RWPE2 (cell line): ENCODE data around the gene GPR55.

ENCODE experiments used
- ATAC-seq: fragments of 200-7000 bp; cut with Tn5 transposase; 3 replicates; pipeline ENCODE4 v1.9.1; 2021; ENCODE audit warnings: low read depth
- DNase-seq: peaks from one replicate; pipeline ENCODE4 v3.0.0-alpha.2; 2020; ENCODE audit warnings: low spot score
- H3K27ac ChIP-seq: fragments of 450-650 bp; 2 replicates; pipeline ENCODE4 v1.5.1; 2017; ENCODE audit warnings: mild to moderate bottlenecking; ENCODE audit not compliant: poor library complexity, severe bottlenecking
- H3K27me3 ChIP-seq: fragments of 250-450 bp; sonication (Bioruptor Pico); 2 replicates; pipeline ENCODE4 v1.5.1; 2021; ENCODE audit warnings: mild to moderate bottlenecking, moderate library complexity; ENCODE audit not compliant: insufficient read depth, poor library complexity, severe bottlenecking
- H3K36me3 ChIP-seq: fragments of 250-450 bp; sonication (Bioruptor Pico); 2 replicates; pipeline ENCODE4 v1.5.1; 2020; ENCODE audit warnings: low read depth, mild to moderate bottlenecking, moderate library complexity
- H3K4me1 ChIP-seq: fragments of 250-450 bp; sonication (Bioruptor Pico); 2 replicates; pipeline ENCODE4 v1.5.1; 2021; ENCODE audit warnings: mild to moderate bottlenecking, moderate library complexity; ENCODE audit not compliant: insufficient read depth, poor library complexity, severe bottlenecking
- H3K4me3 ChIP-seq: fragments of 250-450 bp; sonication (Bioruptor Pico); 2 replicates; pipeline ENCODE4 v1.5.1; 2021; ENCODE audit warnings: mild to moderate bottlenecking, moderate library complexity; ENCODE audit not compliant: severe bottlenecking
- H3K9me3 ChIP-seq: fragments of 250-450 bp; sonication (Bioruptor Pico); 2 replicates; pipeline ENCODE4 v1.5.1; 2021; ENCODE audit warnings: mild to moderate bottlenecking, moderate library complexity; ENCODE audit not compliant: severe bottlenecking
- CTCF ChIP-seq: fragments of 450-650 bp; IDR thresholded peaks from one replicate; pipeline ENCODE4 v1.5.1; 2017; ENCODE audit warnings: mild to moderate bottlenecking, moderate library complexity; ENCODE audit not compliant: poor library complexity, severe bottlenecking

Gene GPR55

GRCh38 chr2:230946429-230947234 lies 21.6 kb upstream of the GPR55 start:
- no peak for ATAC-seq
- no peaks in the 10 kb centered on the region for H3K36me3 ChIP-seq
- DNase-seq = no peak
- no peak for TF ChIP-seq CTCF
- H3K27me3 ChIP-seq = no peaks in the 10 kb centered on the region
- no peak overlapping the region for H3K4me3 ChIP-seq
- no peaks in the 10 kb centered on the region for H3K9me3 ChIP-seq
- no peaks in the 10 kb centered on the region for H3K4me1 ChIP-seq
- H3K27ac ChIP-seq = no peak overlapping the region

- Histone ChIP-seq H3K9me3 (no peaks in the 10 kb centered on the region), H3K4me1 (no peaks in the 10 kb centered on the region), H3K27ac (no peak overlapping the region), H3K27me3 (no peaks in the 10 kb centered on the region), H3K36me3 (no peaks in the 10 kb centered on the region), H3K4me3 (no peak overlapping the region)
- TF ChIP-seq CTCF = no peak
- no peak for ATAC-seq
- no peak for DNase-seq
Measured at GRCh38 chr2:230944757-230945372, 19.8 kb upstream of the GPR55 start.

GRCh38 chr2:230944123-230944653 lies 19.1 kb upstream of the GPR55 start:
- Histone ChIP-seq H3K4me3 (no peak overlapping the region), H3K36me3 (no peaks in the 10 kb centered on the region), H3K4me1 (no peaks in the 10 kb centered on the region), H3K9me3 (no peaks in the 10 kb centered on the region), H3K27me3 (no peaks in the 10 kb centered on the region), H3K27ac (no peak overlapping the region)
- DNase-seq (no peak), ATAC-seq (no peak)
- TF ChIP-seq CTCF = no peak

GRCh38 chr2:230942920-230943896 lies 18.2 kb upstream of the GPR55 start:
- no peaks in the 10 kb centered on the region for H3K27me3 ChIP-seq
- H3K36me3 ChIP-seq = no peaks in the 10 kb centered on the region
- ATAC-seq = no peak; the same call in 2 of the 3 replicates
- no peaks in the 10 kb centered on the region for H3K9me3 ChIP-seq
- no peaks in the 10 kb centered on the region for H3K4me1 ChIP-seq
- TF ChIP-seq CTCF = no peak
- H3K4me3 ChIP-seq = no peak overlapping the region
- DNase-seq = no peak
- no peak overlapping the region for H3K27ac ChIP-seq
